ENCODE results near the gene CEP250.
A peak's percentile ranks its signal among the peaks of the same experiment; 100 is the strongest.

CEP250 gene

GRCh38 chr20:35561268-35561667 lies 105.9 kb downstream of the CEP250 start:
- Histone ChIP-seq H4K20me1 (ENCODE audit: insufficient read depth) (no peaks in the 10 kb centered on the region), H3K9ac (no peak overlapping the region), H3K4me2 (no peak overlapping the region), H2AFZ (ENCODE audit: low read depth) (no peak overlapping the region), H3K4me3 (IDR thresholded peaks at IDR 0.05; ENCODE audit: insufficient read depth, low read depth, low read length) (no peak overlapping the region), H3K27ac (no peak overlapping the region; the same call in 1 of the 2 replicates), H3K79me2 (ENCODE audit: insufficient read depth, low read depth) (no peaks in the 10 kb centered on the region), H3K4me1 (ENCODE audit: low read depth, poor library complexity, severe bottlenecking) (peaks cover 10% of the 10 kb centered on the region), H3K27me3 (ENCODE audit: insufficient read depth, low read depth) (no peaks in the 10 kb centered on the region), H3K36me3 (ENCODE audit: insufficient read depth) (no peaks in the 10 kb centered on the region)
- TF ChIP-seq, protein P1, sequence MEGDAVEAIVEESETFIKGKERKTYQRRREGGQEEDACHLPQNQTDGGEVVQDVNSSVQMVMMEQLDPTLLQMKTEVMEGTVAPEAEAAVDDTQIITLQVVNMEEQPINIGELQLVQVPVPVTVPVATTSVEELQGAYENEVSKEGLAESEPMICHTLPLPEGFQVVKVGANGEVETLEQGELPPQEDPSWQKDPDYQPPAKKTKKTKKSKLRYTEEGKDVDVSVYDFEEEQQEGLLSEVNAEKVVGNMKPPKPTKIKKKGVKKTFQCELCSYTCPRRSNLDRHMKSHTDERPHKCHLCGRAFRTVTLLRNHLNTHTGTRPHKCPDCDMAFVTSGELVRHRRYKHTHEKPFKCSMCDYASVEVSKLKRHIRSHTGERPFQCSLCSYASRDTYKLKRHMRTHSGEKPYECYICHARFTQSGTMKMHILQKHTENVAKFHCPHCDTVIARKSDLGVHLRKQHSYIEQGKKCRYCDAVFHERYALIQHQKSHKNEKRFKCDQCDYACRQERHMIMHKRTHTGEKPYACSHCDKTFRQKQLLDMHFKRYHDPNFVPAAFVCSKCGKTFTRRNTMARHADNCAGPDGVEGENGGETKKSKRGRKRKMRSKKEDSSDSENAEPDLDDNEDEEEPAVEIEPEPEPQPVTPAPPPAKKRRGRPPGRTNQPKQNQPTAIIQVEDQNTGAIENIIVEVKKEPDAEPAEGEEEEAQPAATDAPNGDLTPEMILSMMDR (conservative IDR thresholded peaks at IDR 0.05; ENCODE audit: low read depth, low read length) = peak; percentile 51; the same call in 1 of the 2 replicates

- H3K27me3 ChIP-seq (ENCODE audit: insufficient read depth, low read depth) = no peaks in the 10 kb centered on the region
- H3K9ac ChIP-seq = no peak overlapping the region
- H3K4me1 ChIP-seq (ENCODE audit: low read depth, poor library complexity, severe bottlenecking) = peaks cover 10% of the 10 kb centered on the region
- H4K20me1 ChIP-seq (ENCODE audit: insufficient read depth) = no peaks in the 10 kb centered on the region
- TF ChIP-seq, protein P1 (conservative IDR thresholded peaks at IDR 0.05; ENCODE audit: low read depth, low read length) = no peak
- no peak overlapping the region for H2AFZ ChIP-seq (ENCODE audit: low read depth)
- H3K79me2 ChIP-seq (ENCODE audit: insufficient read depth, low read depth) = no peaks in the 10 kb centered on the region
- no peak overlapping the region for H3K27ac ChIP-seq
- H3K4me2 ChIP-seq = no peak overlapping the region
- H3K4me3 ChIP-seq (IDR thresholded peaks at IDR 0.05; ENCODE audit: insufficient read depth, low read depth, low read length) = no peak overlapping the region
- H3K36me3 ChIP-seq (ENCODE audit: insufficient read depth) = no peaks in the 10 kb centered on the region
Observed at GRCh38 chr20:35561671-35562070, 106.3 kb downstream of the CEP250 start.

DNA sequence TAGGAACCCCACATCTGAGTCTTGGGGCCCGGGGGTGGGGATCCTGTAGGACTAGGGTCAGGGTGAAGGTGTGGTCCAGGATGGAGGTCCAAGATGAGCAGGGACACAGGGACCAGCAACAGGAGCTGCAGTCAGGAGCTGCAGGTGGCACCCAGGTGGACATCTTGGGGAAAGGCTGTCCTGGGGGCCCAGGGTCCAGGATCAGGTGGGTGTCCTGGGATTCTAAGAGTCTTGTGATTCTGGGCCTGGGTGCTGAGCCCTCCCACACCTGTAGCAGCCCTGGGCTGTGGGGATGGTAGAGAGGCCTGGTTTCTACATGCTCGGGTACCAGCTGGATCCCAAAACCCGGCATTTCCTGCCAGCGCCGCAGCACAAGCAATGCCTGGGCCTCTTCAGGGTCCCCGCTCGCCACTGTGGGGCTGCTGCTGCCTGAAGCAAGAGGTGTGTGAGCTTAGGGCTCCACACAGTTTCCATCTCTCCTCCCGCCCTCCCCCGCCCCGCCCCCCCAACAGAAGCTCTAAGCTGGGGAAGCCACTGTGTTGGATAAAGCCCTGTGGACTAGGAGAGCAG lies 107.2 kb downstream of the CEP250 start:
- no peak overlapping the region for H3K27ac ChIP-seq
- H3K36me3 ChIP-seq (ENCODE audit: insufficient read depth) = no peaks in the 10 kb centered on the region
- no peak overlapping the region for H3K4me2 ChIP-seq
- peaks cover 10% of the 10 kb centered on the region for H3K4me1 ChIP-seq (ENCODE audit: low read depth, poor library complexity, severe bottlenecking)
- TF ChIP-seq, protein P1 (conservative IDR thresholded peaks at IDR 0.05; ENCODE audit: low read depth, low read length) = no peak
- H3K79me2 ChIP-seq (ENCODE audit: insufficient read depth, low read depth) = no peaks in the 10 kb centered on the region
- no peak overlapping the region for H3K9ac ChIP-seq
- H2AFZ ChIP-seq (ENCODE audit: low read depth) = no peak overlapping the region
- H3K27me3 ChIP-seq (ENCODE audit: insufficient read depth, low read depth) = no peaks in the 10 kb centered on the region
- H3K4me3 ChIP-seq (IDR thresholded peaks at IDR 0.05; ENCODE audit: insufficient read depth, low read depth, low read length) = no peak overlapping the region
- no peaks in the 10 kb centered on the region for H4K20me1 ChIP-seq (ENCODE audit: insufficient read depth)

- TF ChIP-seq, protein P1 (conservative IDR thresholded peaks at IDR 0.05; ENCODE audit: low read depth, low read length) = no peak
- H3K79me2 ChIP-seq (ENCODE audit: insufficient read depth, low read depth) = no peaks in the 10 kb centered on the region
Observed at GRCh38 chr20:35563834-35564233, 108.4 kb downstream of the CEP250 start.

More at GRCh38 chr20:35563834-35564233, 108.4 kb downstream of the CEP250 start:
- Histone ChIP-seq H3K27me3 (ENCODE audit: insufficient read depth, low read depth) (no peaks in the 10 kb centered on the region), H3K4me1 (ENCODE audit: low read depth, poor library complexity, severe bottlenecking) (peaks cover 15% of the 10 kb centered on the region), H3K4me2 (no peak overlapping the region), H4K20me1 (ENCODE audit: insufficient read depth) (no peaks in the 10 kb centered on the region), H3K4me3 (IDR thresholded peaks at IDR 0.05; ENCODE audit: insufficient read depth, low read depth, low read length) (no peak overlapping the region), H3K9ac (no peak overlapping the region), H3K36me3 (ENCODE audit: insufficient read depth) (no peaks in the 10 kb centered on the region), H2AFZ (ENCODE audit: low read depth) (no peak overlapping the region), H3K27ac (no peak overlapping the region)
